Neural cell (in vitro differentiated cells): ENCODE results near the gene B3GALT5. TPM values are rescaled to one million over a fixed set of nuclear protein-coding genes. Genes with fewer than 3 reads are reported as not detected.
"Not testable (repeated sequence)": the region's sequence is repeated elsewhere in the genome, so short reads cannot be mapped to it uniquely, and the experiment has no call there.

Experiments used
- H2AFZ ChIP-seq: fragments of 200-600, 300-800 bp; sonication (generic), shearing (Covaris generic); 2 replicates; pipeline ENCODE4 v1.6.0; 2014; ENCODE audit warnings: low read depth, mild to moderate bottlenecking, antibody characterized with exemption, low read length, moderate library complexity
- H3F3A ChIP-seq: fragments of 200-600 bp; shearing (Covaris generic); 2 replicates; pipeline ENCODE4 v1.6.1; 2016; ENCODE audit warnings: mild to moderate bottlenecking, moderate library complexity, mixed read lengths, antibody characterized with exemption, low read length; ENCODE audit not compliant: insufficient read depth, poor library complexity, severe bottlenecking
- H3K27ac ChIP-seq: fragments of 200-600, 300-800 bp; sonication (generic), shearing (Covaris generic); 2 replicates; pipeline ENCODE4 v1.5.1; 2014; ENCODE audit warnings: mild to moderate bottlenecking, low read length, moderate library complexity
- H3K27me3 ChIP-seq: fragments of 300-800, 200-600 bp; sonication (generic), shearing (Covaris generic); 2 replicates; pipeline ENCODE4 v1.6.0; 2014; ENCODE audit warnings: mild to moderate bottlenecking, low read depth, low read length, moderate library complexity; ENCODE audit not compliant: insufficient read depth
- H3K36me3 ChIP-seq: fragments of 300-800, 200-600 bp; sonication (generic), shearing (Covaris generic); 2 replicates; pipeline ENCODE4 v1.5.1; 2014; ENCODE audit warnings: mild to moderate bottlenecking, antibody characterized with exemption, low read length, moderate library complexity; ENCODE audit not compliant: insufficient read depth
- H3K4me2 ChIP-seq: fragments of 300-800, 200-600 bp; sonication (generic), shearing (Covaris generic); 2 replicates; pipeline ENCODE4 v1.6.0; 2014; ENCODE audit warnings: mild to moderate bottlenecking, low read length
- H3K4me3 ChIP-seq: fragments of 300-800, 200-600 bp; sonication (generic), shearing (Covaris generic); 2 replicates; pipeline ENCODE4 v1.5.1; 2014; ENCODE audit warnings: mild to moderate bottlenecking, low read length, moderate library complexity
- H3K79me2 ChIP-seq: fragments of 200-600 bp; shearing (Covaris generic); replicated peaks from 2 replicates; pipeline ENCODE4 v1.6.0; 2014; ENCODE audit warnings: mild to moderate bottlenecking, low read length, moderate library complexity; ENCODE audit not compliant: insufficient read depth
- H3K9ac ChIP-seq: fragments of 300-800, 200-600 bp; sonication (generic), shearing (Covaris generic); 2 replicates; pipeline ENCODE4 v1.6.1; 2016; ENCODE audit warnings: mild to moderate bottlenecking, low read length, mixed read lengths
- H3K9me2 ChIP-seq: fragments of 200-600 bp; shearing (Covaris generic); 2 replicates; pipeline ENCODE4 v1.6.1; 2016; ENCODE audit warnings: mild to moderate bottlenecking, low read length, mixed read lengths; ENCODE audit not compliant: insufficient read depth
- H3K9me3 ChIP-seq: fragments of 200-600, 300-800 bp; sonication (generic), shearing (Covaris generic); 2 replicates; pipeline ENCODE4 v1.6.1; 2016; ENCODE audit warnings: mild to moderate bottlenecking, mixed run types, low read length, moderate library complexity, mixed read lengths
- H4K20me1 ChIP-seq: fragments of 200-600 bp; shearing (Covaris generic); 2 replicates; pipeline ENCODE4 v1.6.1; 2016; ENCODE audit warnings: mild to moderate bottlenecking, mixed run types; ENCODE audit not compliant: insufficient read depth
- EP300 ChIP-seq: fragments of 450-650 bp; conservative IDR thresholded peaks from 2 replicates; pipeline ENCODE4 v1.6.1; 2014; ENCODE audit warnings: antibody characterized with exemption, mild to moderate bottlenecking, moderate library complexity; ENCODE audit not compliant: poor library complexity, severe bottlenecking
- EZH2 ChIP-seq: fragments of 200-600, 300-800 bp; shearing (Covaris generic), sonication (generic); IDR thresholded peaks from 2 replicates; pipeline ENCODE4 v1.6.1; 2014; ENCODE audit warnings: antibody characterized with exemption, low read length, borderline replicate concordance, mild to moderate bottlenecking; ENCODE audit not compliant: insufficient read depth, poor library complexity, severe bottlenecking
- MXI1 ChIP-seq: fragments of 450-650 bp; conservative IDR thresholded peaks from 2 replicates; pipeline ENCODE4 v1.6.1; 2014; ENCODE audit warnings: antibody characterized with exemption, mild to moderate bottlenecking; ENCODE audit not compliant: poor library complexity, severe bottlenecking
- POLR2AphosphoS5 ChIP-seq: IDR thresholded peaks from 2 replicates; pipeline ENCODE4 v1.6.1; 2012
- RAD21 ChIP-seq: fragments of 450-650 bp; conservative IDR thresholded peaks from 2 replicates; pipeline ENCODE4 v1.6.1; 2014; ENCODE audit warnings: antibody characterized with exemption, mild to moderate bottlenecking, moderate library complexity
- SMC3 ChIP-seq: fragments of 450-650 bp; conservative IDR thresholded peaks from 2 replicates; pipeline ENCODE4 v1.6.1; 2014; ENCODE audit warnings: antibody characterized with exemption, mild to moderate bottlenecking, moderate library complexity; ENCODE audit not compliant: poor library complexity
- TAF1 ChIP-seq: IDR thresholded peaks from 2 replicates; pipeline ENCODE4 v1.6.1; 2012; ENCODE audit warnings: low read depth
- polyA plus RNA-seq: library from polyadenylated mRNA; depleted of rRNA; stranded (reverse); fragments of >200 nt; gene quantifications from 2 replicates; pipeline ENCODE4 v1.2.3, GENCODE V29; 2014
- TF ChIP-seq, protein P1 (sequence below): fragments of 450-650 bp; IDR thresholded peaks from 2 replicates; pipeline ENCODE4 v1.5.1; 2014; ENCODE audit warnings: antibody characterized with exemption, mild to moderate bottlenecking, moderate library complexity; ENCODE audit not compliant: poor library complexity, severe bottlenecking
- TF ChIP-seq, protein P2 (sequence below): IDR thresholded peaks from 2 replicates; pipeline ENCODE4 v1.6.1; 2012; ENCODE audit warnings: borderline replicate concordance

Gene B3GALT5
- polyA plus RNA-seq, 1 donor from 2014 or later: 0.50 TPM

DNA sequence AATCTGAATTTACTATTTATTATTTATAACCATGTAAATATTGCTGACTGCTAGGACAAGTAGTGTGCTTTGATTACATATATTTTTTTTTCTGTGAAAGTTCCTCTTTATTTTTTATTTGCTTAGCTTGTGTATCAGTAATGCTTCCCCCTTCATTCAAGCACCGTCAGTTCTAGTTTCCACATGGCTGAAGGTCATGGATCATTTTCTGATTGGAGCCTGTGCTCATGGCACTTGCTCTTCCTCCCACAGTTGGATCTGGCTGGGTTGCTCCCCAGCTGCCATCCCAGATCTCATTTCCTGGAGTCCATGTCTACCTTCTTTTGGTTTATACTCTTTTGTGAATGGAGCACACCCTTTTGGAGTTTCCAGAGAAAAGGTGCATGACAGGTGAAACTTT lies 75.3 kb downstream of the B3GALT5 start:
- no peaks in the 10 kb centered on the region for H3F3A ChIP-seq
- H4K20me1 ChIP-seq: no peaks in the 10 kb centered on the region
- TF ChIP-seq MXI1: no peak
- no peak for TF ChIP-seq EZH2
- no peak for TF ChIP-seq EP300
- no peak overlapping the region for H3K27ac ChIP-seq
- H3K9me3 ChIP-seq: no peaks in the 10 kb centered on the region
- H2AFZ ChIP-seq: no peak overlapping the region
- H3K36me3 ChIP-seq: no peaks in the 10 kb centered on the region
- H3K9me2 ChIP-seq: no peaks in the 10 kb centered on the region
- H3K4me2 ChIP-seq: no peak overlapping the region
- H3K4me3 ChIP-seq: no peak overlapping the region
- H3K79me2 ChIP-seq: no peaks in the 10 kb centered on the region
- H3K9ac ChIP-seq: no peak overlapping the region
- no peaks in the 10 kb centered on the region for H3K27me3 ChIP-seq

DNA sequence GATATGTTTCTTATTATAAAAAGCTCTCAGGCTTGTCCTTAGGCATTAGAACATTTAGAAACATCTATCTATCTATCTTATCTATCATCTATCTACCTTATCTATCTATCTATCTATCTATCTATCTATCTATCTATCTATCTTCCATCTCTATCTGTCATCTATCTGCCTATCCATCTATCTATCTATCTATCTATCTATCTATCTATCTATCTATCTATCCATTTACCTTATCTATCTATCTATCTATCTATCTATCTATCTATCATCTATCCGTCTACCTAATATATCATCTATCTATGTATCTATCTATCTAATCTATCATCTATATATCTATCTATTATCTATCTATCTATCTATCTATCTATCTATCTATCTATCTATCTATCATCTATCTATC lies 77.1 kb downstream of the B3GALT5 start:
- H3K27ac ChIP-seq, H3K9me3 ChIP-seq, H3K4me2 ChIP-seq, H3K9ac ChIP-seq, H2AFZ ChIP-seq, H3K79me2 ChIP-seq, H3K36me3 ChIP-seq, H4K20me1 ChIP-seq, H3K4me3 ChIP-seq, H3K27me3 ChIP-seq, H3K9me2 ChIP-seq, H3F3A ChIP-seq: not testable (repeated sequence)

DNA sequence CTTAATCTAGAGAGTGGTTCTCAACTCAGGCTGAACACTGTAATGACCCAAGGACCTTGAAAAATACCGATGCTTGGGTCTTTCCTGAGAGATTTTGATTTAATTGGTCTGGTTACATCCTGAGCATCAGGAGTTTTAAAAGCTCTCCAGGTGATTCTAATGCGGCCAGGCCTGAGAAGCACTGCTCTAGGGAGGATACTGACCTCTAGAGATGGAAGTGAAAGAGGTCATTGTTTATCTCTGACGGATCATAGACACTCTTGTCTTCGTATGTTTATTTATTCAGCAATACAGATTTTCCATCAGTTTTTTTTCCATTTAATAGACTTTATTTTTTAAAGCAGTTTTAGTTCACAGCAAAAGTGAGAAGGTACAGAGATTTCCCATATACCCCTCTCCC lies 77.7 kb downstream of the B3GALT5 start:
- no peaks in the 10 kb centered on the region for H3K9me2 ChIP-seq
- no peaks in the 10 kb centered on the region for H4K20me1 ChIP-seq
- TF ChIP-seq POLR2AphosphoS5: no peak
- no peak for TF ChIP-seq MXI1
- TF ChIP-seq EP300: no peak
- TF ChIP-seq RAD21: no peak
- no peak for TF ChIP-seq EZH2
- TF ChIP-seq SMC3: no peak
- TF ChIP-seq, protein P1, sequence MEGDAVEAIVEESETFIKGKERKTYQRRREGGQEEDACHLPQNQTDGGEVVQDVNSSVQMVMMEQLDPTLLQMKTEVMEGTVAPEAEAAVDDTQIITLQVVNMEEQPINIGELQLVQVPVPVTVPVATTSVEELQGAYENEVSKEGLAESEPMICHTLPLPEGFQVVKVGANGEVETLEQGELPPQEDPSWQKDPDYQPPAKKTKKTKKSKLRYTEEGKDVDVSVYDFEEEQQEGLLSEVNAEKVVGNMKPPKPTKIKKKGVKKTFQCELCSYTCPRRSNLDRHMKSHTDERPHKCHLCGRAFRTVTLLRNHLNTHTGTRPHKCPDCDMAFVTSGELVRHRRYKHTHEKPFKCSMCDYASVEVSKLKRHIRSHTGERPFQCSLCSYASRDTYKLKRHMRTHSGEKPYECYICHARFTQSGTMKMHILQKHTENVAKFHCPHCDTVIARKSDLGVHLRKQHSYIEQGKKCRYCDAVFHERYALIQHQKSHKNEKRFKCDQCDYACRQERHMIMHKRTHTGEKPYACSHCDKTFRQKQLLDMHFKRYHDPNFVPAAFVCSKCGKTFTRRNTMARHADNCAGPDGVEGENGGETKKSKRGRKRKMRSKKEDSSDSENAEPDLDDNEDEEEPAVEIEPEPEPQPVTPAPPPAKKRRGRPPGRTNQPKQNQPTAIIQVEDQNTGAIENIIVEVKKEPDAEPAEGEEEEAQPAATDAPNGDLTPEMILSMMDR: no peak
- TF ChIP-seq, protein P2, sequence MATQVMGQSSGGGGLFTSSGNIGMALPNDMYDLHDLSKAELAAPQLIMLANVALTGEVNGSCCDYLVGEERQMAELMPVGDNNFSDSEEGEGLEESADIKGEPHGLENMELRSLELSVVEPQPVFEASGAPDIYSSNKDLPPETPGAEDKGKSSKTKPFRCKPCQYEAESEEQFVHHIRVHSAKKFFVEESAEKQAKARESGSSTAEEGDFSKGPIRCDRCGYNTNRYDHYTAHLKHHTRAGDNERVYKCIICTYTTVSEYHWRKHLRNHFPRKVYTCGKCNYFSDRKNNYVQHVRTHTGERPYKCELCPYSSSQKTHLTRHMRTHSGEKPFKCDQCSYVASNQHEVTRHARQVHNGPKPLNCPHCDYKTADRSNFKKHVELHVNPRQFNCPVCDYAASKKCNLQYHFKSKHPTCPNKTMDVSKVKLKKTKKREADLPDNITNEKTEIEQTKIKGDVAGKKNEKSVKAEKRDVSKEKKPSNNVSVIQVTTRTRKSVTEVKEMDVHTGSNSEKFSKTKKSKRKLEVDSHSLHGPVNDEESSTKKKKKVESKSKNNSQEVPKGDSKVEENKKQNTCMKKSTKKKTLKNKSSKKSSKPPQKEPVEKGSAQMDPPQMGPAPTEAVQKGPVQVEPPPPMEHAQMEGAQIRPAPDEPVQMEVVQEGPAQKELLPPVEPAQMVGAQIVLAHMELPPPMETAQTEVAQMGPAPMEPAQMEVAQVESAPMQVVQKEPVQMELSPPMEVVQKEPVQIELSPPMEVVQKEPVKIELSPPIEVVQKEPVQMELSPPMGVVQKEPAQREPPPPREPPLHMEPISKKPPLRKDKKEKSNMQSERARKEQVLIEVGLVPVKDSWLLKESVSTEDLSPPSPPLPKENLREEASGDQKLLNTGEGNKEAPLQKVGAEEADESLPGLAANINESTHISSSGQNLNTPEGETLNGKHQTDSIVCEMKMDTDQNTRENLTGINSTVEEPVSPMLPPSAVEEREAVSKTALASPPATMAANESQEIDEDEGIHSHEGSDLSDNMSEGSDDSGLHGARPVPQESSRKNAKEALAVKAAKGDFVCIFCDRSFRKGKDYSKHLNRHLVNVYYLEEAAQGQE: no peak
- TF ChIP-seq TAF1: no peak
- no peak overlapping the region for H2AFZ ChIP-seq
- no peaks in the 10 kb centered on the region for H3K27me3 ChIP-seq
- no peaks in the 10 kb centered on the region for H3K79me2 ChIP-seq
- no peak overlapping the region for H3K9ac ChIP-seq
- H3K4me2 ChIP-seq: no peak overlapping the region
- H3K27ac ChIP-seq: no peak overlapping the region
- no peaks in the 10 kb centered on the region for H3K36me3 ChIP-seq
- no peaks in the 10 kb centered on the region for H3F3A ChIP-seq
- no peaks in the 10 kb centered on the region for H3K9me3 ChIP-seq
- H3K4me3 ChIP-seq: no peak overlapping the region
